ENCODE measurements around the gene PLEKHA5.

DNA sequence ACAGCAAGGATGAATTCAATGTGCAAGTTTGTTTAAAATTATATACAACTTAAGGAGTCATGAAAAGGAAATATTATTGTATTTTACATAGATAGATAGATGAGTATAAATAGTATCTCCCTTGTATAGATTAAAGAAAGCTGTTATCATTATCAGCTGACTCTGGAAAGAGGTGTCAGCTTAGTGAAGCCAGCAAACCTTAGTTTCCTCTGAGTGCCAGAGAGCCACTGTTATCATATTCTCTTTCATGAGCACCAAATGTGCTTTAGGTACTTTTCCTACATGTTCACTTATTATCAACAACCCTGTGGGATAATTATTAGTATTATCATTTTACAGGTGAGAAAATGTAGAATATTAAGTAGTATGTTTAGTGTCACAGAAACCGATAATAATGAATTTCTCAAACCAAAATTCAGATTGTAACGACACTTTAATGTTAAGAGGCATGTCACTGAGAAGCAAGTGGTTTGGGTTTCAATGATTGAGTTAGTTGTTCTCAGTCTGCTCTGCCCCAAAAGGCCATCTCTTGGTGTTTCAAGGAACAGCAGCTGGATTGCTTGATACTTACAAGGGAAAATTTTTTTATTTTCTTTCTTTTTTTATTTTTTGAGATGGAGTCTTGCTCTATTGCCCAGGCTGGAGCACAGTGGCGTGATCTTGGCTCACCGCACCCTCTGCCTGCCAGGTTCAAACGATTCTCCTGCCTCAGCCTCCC lies 53.7 kb downstream of the PLEKHA5 start:
- TF ChIP-seq, protein P1, sequence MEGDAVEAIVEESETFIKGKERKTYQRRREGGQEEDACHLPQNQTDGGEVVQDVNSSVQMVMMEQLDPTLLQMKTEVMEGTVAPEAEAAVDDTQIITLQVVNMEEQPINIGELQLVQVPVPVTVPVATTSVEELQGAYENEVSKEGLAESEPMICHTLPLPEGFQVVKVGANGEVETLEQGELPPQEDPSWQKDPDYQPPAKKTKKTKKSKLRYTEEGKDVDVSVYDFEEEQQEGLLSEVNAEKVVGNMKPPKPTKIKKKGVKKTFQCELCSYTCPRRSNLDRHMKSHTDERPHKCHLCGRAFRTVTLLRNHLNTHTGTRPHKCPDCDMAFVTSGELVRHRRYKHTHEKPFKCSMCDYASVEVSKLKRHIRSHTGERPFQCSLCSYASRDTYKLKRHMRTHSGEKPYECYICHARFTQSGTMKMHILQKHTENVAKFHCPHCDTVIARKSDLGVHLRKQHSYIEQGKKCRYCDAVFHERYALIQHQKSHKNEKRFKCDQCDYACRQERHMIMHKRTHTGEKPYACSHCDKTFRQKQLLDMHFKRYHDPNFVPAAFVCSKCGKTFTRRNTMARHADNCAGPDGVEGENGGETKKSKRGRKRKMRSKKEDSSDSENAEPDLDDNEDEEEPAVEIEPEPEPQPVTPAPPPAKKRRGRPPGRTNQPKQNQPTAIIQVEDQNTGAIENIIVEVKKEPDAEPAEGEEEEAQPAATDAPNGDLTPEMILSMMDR (IDR thresholded peaks at IDR 0.05) = peak in 1 of 5 experiments; percentile 18
- no peak for TF ChIP-seq EP300 (IDR thresholded peaks at IDR 0.05)
